Measurements from ENCODE around the gene OFD1. TPM values are rescaled to one million over a fixed set of nuclear protein-coding genes. Genes with fewer than 3 reads are reported as not detected.

Gene OFD1
- total RNA-seq, result 14.2 and 15.5 TPM in 2 replicates

GRCh38 chrX:13734278-13735172 lies at the start of gene OFD1, which contains the start of gene TRAPPC2:
Gene OFD1, plus strand, starts transcription at chrX:13734748. Its CDS starts 324 bp downstream, at chrX:13735072.
Gene TRAPPC2, minus strand, starts transcription at chrX:13734620. Its CDS starts 14,657 bp downstream, at chrX:13719963.

GRCh38 chrX:13688958-13689740 lies 45.4 kb upstream of the OFD1 start, which contains the start of gene RAB9A:
Gene RAB9A, plus strand, starts transcription at chrX:13689128. Its CDS starts 19,619 bp downstream, at chrX:13708747.

GRCh38 chrX:13816643-13817627 lies 82.4 kb downstream of the OFD1 start, which contains the start of gene GPM6B:
Gene GPM6B, minus strand, starts transcription at chrX:13817093. Its CDS starts 189 bp downstream, at chrX:13816904.

Other genes with a start within 250 kb of the OFD1 start
- gene EGFL6, start 165.1 kb upstream of the OFD1 start, total RNA-seq, result not detected in 2 replicates
- 1.2 and 1.4 TPM in 2 replicates for gene TCEANC, start 81.6 kb upstream of the OFD1 start, total RNA-seq
- gene RAB9A, start 45.6 kb upstream of the OFD1 start, total RNA-seq, result 20.7 and 25.8 TPM in 2 replicates
- gene TRAPPC2, start 128 bp upstream of the OFD1 start, total RNA-seq, result 16.5 and 20.5 TPM in 2 replicates
- 1.3 and 1.9 TPM in 2 replicates for gene GPM6B, start 82.3 kb downstream of the OFD1 start, total RNA-seq